GM19043 (cell line): Measurements from ENCODE around the gene TCEANC2.
"Not testable (repeated sequence)": the region's sequence is repeated elsewhere in the genome, so short reads cannot be mapped to it uniquely, and the experiment has no call there.

ENCODE experiments used
- ATAC-seq: cut with Tn5 transposase; IDR thresholded peaks from one replicate; pipeline ENCODE4 v1.9.1; 2021; ENCODE audit warnings: low read depth; ENCODE audit not compliant: unreplicated experiment

Gene TCEANC2

GRCh38 chr1:54024811-54025210, 28.6 kb upstream of the TCEANC2 start:
- ATAC-seq: not testable (repeated sequence)

DNA sequence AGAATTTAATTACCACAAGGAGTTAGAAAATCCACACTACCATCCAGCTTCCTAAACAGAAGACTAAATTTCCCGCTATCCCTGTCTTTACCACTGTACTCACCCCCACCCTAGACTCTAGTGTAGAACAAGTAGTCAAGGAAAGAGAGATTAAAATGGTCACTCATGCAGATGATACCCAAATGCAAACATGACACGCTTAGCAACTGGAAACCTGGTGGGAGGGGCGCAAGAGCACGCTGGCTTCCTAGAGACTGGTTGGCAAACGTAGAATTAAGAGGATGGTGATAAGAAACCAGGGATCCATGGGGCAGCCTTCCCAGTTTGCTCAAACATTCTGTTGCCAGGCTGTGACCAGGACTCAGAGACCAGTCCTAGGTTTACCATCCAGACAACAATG, 25.6 kb upstream of the TCEANC2 start:
- ATAC-seq: no peak

DNA sequence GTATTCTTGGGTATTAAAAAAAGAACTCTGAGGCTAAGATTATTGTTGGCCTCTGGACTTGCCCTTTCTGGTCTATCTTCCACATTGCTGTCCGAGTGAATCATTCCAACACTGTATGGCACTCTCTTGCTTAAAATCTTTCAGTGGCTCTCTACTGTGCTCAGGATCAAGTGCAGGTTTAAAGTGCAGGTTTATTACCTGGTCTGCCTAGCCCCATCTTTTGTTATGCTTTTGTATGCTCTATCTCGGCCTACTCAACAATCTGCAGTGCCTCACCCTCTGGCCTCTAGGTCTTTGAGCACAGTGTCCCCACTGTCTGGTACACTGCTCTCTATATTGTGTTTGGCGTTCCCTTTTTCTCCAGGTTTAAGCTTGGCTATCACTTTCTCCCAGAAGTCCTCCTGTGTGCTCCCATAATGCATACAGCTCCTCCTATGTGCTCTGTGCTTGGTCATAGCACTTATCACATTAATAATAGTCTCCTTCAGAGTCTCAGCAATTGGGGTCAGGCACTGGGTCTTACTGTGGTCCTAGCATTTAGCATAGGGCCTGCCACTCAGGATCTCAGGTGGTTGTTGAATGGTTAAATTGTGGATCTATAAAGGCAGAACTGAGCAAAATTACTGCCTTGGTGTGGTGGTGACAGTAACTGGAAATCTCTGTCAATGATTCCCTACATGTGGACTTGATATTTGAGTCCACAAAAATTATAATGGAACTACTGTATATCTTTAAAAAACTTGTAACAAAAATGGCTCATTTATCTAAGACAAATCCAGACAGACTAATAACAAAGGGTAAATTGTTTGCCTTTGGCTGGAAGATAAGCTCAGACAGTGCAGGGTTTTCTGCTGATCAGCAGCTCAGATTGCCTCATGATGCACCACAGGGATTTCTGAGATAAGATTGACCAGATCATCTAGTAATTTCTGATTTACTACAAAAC, 24.8 kb upstream of the TCEANC2 start:
- ATAC-seq: no peak

DNA sequence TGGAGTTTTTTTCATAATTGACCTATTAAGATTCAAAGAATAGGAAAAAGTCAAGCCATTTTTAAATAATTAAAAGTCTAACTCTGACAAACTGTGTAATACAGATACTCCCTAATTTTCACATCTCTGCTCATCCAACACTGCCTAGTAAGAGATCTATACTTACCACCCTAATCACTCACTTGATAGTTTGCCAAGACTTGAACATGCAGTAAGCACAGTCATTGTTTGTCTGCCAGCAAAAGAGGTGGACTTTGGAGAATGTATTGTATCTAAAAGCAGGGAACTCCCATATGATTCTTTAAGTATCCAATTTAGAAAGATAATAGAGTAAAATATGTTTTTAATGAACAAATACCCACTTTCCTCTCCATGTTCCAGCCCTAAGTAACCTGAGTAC, 15.9 kb upstream of the TCEANC2 start:
- no peak for ATAC-seq

GRCh38 chr1:54041806-54042205, 11.6 kb upstream of the TCEANC2 start:
- ATAC-seq: no peak

- no peak for ATAC-seq
These were observed 7.9 kb upstream of the TCEANC2 start for GRCh38 chr1:54045496-54045895.

DNA sequence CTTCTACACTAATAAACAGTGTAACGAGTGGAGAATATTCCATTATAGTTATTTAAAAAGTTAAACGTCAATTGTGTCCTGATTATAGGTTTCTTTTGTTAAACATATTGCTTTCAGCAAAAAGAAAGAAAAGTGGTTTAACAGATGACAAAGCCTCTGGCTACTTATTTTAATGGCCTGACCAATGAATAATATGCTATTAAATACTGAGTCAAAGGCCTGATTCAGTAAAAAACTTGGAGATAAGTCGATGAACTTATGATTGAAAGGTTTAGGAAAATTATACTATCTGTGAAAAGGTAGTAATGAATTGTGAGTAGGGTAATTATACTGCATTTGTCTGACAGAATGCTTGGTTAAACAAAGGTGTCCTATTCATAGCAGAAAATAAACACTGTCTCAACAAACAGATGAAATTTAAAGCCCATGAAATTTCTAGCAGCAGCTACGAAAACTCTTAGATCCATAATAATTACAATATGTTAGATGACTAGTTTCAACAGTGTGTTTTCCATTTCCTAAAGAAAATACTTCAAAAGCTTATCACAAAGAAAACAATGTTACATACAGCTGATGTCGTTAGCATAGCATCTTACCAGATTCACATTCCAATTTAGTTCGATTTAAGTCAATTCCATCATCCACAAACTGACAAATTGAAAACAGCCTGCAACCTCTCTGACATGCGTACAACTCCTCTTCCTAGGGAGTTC, 6.6 kb upstream of the TCEANC2 start:
- ATAC-seq: no peak

- no peak for ATAC-seq
These were observed 5.8 kb upstream of the TCEANC2 start for GRCh38 chr1:54047384-54048305.

DNA sequence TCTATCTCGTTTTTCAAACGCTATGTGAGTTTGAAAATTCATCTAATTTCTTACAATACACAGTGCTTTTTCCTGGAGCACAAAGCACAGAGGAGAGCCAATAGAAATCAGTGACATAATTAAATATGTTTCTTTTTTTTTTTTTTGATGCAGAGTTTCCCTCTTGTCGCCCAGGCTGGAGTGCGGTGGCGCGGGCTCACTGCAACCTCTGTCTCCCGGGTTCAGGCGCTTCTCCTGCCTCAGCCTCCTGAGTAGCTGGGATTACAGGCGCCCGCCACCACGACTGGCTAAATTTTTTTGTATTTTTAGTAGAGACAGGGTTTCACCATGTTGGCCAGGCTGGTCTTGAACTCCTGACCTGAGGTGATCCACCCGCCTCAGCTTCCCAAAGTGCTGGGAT, 3.0 kb upstream of the TCEANC2 start:
- ATAC-seq: not testable (repeated sequence)

- ATAC-seq: no peak
These were observed 1.4 kb upstream of the TCEANC2 start for GRCh38 chr1:54051933-54052430.

DNA sequence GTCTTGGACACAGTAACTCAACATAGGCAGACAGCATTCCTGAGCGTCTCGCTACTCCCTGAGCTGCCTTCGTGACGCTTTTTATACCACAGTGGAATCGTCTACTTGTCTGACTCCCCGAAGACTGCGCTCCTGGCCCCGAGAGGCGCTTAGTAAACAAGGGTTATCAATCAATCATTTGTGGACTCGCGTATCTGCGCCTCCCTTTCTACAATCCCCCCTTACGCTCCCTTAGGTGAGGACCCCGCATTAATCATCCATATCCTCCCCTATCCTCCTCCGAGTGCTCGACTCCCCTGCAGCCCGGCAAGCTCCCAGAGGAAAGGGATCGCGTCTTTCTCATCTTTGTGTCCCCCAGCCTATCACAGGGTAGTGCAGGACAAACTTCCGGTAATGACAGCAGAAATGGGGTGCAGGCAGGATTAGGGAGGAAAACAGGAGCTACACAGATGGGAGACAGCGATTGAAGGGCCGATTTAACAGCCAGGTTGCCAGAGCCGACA, 926 bp upstream of the TCEANC2 start:
- ATAC-seq: peak; percentile 9

GRCh38 chr1:54053745-54054437, 483 bp downstream of the TCEANC2 start:
- no peak for ATAC-seq

- no peak for ATAC-seq
These were observed 986 bp downstream of the TCEANC2 start for GRCh38 chr1:54054438-54054749.

DNA sequence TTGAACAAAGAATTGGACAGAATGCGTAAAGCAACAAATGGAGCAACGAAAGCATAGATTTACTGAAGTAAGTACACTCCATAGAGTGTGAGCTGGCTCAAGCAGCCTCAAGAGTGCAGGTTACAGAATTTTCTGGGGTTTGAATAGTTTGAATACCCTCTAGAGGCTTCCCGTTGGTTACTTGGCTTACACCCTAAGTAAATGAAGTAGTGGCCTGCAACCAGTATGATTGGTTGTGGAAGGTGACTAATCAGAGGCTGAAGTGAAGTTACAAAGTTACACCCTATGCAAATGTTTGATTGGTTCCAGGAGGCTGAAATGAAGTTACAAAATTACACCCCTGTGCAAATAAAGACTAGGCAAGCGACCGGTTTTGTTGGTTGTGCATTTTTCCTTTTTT, 10.9 kb downstream of the TCEANC2 start:
- ATAC-seq: no peak

DNA sequence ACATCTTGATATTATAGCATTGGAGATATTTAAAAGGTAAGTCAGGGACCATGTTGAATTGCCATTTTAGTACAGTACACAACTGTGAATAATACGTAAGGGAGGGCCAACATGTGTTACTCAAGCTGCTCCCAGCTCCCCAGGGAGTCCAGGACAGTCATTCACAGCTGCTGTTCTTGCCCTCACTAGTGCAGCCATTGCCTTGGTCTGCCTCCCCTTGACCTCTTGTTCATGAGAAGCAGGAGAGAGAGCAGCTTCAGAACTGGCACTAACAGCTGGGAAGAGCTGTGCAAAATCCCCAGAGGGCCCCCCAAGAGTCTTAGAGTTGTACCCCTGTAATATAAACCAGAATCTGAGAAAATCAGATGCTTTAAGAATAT, 16.4 kb downstream of the TCEANC2 start:
- no peak for ATAC-seq

GRCh38 chr1:54070171-54070837, 16.9 kb downstream of the TCEANC2 start:
- ATAC-seq: peak; percentile 51

DNA sequence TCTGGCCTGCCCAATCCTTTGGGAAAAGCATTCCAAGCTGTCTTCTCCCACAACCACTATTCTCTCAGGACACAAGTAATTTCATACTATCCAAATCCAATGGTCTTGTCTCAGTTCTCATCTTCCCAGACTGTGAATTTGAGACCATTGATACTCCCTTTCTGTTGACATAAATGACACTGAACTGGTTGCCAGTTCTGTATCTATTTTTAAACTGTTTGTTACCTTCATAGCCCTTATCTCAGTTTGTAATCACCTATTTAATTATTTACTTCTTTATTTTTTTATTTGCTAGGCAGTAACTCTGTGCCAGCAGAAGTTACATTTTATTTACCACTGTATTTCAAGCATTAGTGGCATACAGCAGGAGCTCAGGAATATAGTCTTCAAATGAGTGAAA, 24.0 kb downstream of the TCEANC2 start:
- ATAC-seq: no peak

DNA sequence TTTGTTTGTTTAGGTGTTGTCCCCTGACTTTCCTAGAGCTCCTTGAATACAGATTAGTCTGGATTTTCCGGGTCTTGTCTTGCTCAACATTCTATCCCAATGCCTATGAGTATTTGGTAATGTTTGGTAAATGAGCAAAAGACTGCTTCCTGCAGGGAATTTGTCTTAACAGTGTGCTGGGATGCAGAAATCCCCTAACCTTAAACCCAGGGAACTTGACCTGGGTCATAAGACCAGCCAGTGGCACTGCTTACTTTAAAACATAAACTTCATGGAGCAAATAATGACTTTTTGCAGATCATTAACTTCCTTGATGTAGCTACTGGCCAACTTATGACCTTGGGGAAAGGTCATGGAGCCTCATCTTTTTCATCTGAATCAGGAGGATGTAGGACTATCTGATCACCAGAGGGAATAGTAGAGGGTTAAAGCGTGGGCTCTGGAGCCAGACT, 27.2 kb downstream of the TCEANC2 start:
- no peak for ATAC-seq
